Liver (tissue), 3 donors: ENCODE results near the gene TMTC2.
"Not testable (repeated sequence)": the region's sequence is repeated elsewhere in the genome, so short reads cannot be mapped to it uniquely, and the experiment has no call there.

Experiments
- ATF3 ChIP-seq: IDR thresholded peaks from 2 replicates; pipeline ENCODE4 v1.6.1; 2016; ENCODE audit warnings: antibody characterized with exemption
- CTCF ChIP-seq: fragments of 150-350 bp; IDR thresholded peaks from 2 replicates; pipeline ENCODE4 v1.5.1; 2017; ENCODE audit warnings: improper control_type of control experiment, low read depth, low read length; ENCODE audit not compliant: missing input control
- EGR1 ChIP-seq, 2 donors: IDR thresholded peaks; 2 replicates each; pipeline ENCODE4 v1.6.1; 2016 to 2018; ENCODE audit warnings: antibody characterized with exemption in 2 of 2, low read depth in 2 of 2
- FOXA2 ChIP-seq: IDR thresholded peaks from 2 replicates; pipeline ENCODE4 v1.6.1; 2016; ENCODE audit warnings: antibody characterized with exemption
- JUND ChIP-seq, 2 donors: IDR thresholded peaks; 2 replicates each; pipeline ENCODE4 v1.6.1; 2016; ENCODE audit warnings: antibody characterized with exemption in 2 of 2
- SP1 ChIP-seq: IDR thresholded peaks from 2 replicates; pipeline ENCODE4 v1.6.1; 2018; ENCODE audit warnings: antibody characterized with exemption, mild to moderate bottlenecking
- TF ChIP-seq, protein P1 (sequence below): IDR thresholded peaks from 2 replicates; pipeline ENCODE4 v1.6.1; 2016; ENCODE audit warnings: antibody characterized with exemption
- TF ChIP-seq, protein P2 (sequence below): IDR thresholded peaks from 2 replicates; pipeline ENCODE4 v1.6.1; 2016; ENCODE audit warnings: antibody characterized with exemption, mild to moderate bottlenecking
- donor health status: healthy.
- donor health status: healthy.

DNA sequence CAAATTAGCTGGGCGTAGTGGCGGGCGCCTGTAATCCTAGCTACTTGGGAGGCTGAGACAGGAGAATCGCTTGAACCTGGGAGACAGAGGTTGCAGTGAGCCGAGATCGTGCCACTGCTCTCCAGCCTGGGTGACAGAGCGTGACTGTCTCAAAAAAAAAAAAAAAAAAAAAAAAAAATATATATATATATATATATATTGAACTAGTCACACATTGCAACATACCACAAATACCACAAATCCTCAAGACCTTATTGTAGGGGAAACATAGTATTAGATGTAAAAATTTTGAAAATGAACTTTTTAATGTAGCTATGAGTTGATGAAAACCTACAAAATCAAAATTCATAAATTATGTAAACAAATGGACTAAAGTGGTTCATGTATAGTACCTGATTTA, 158.4 kb downstream of the TMTC2 start:
- not testable (repeated sequence) for TF ChIP-seq CTCF; EGR1 (IDR thresholded peaks at IDR 0.05; ENCODE audit: low read depth in 2 of 2); ATF3; SP1; JUND (IDR thresholded peaks at IDR 0.05); FOXA2
- TF ChIP-seq, protein P1, sequence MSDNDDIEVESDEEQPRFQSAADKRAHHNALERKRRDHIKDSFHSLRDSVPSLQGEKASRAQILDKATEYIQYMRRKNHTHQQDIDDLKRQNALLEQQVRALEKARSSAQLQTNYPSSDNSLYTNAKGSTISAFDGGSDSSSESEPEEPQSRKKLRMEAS = not testable (repeated sequence)
- TF ChIP-seq, protein P2, sequence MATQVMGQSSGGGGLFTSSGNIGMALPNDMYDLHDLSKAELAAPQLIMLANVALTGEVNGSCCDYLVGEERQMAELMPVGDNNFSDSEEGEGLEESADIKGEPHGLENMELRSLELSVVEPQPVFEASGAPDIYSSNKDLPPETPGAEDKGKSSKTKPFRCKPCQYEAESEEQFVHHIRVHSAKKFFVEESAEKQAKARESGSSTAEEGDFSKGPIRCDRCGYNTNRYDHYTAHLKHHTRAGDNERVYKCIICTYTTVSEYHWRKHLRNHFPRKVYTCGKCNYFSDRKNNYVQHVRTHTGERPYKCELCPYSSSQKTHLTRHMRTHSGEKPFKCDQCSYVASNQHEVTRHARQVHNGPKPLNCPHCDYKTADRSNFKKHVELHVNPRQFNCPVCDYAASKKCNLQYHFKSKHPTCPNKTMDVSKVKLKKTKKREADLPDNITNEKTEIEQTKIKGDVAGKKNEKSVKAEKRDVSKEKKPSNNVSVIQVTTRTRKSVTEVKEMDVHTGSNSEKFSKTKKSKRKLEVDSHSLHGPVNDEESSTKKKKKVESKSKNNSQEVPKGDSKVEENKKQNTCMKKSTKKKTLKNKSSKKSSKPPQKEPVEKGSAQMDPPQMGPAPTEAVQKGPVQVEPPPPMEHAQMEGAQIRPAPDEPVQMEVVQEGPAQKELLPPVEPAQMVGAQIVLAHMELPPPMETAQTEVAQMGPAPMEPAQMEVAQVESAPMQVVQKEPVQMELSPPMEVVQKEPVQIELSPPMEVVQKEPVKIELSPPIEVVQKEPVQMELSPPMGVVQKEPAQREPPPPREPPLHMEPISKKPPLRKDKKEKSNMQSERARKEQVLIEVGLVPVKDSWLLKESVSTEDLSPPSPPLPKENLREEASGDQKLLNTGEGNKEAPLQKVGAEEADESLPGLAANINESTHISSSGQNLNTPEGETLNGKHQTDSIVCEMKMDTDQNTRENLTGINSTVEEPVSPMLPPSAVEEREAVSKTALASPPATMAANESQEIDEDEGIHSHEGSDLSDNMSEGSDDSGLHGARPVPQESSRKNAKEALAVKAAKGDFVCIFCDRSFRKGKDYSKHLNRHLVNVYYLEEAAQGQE = not testable (repeated sequence)
